ENCODE results near the gene KAZN.

Gene KAZN

DNA sequence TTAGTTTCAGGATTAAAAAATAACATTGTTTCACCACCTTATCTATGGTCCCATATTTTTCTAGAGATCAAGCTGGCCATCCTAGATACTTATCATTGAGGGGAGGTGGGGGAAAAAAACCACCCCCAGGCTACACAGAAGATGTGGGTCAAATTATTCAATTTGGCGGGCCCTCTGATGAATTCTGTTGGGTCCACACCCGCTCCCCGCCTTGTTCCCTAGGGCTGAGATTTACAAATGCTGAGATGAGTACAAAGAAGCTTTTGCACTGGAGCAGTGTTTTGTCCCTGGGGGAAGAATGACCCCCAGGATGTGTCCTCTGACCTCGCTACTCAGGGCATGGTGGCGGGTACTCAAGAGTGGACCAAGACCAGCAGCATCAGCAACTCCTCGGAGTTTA is 308.2 kb downstream of the KAZN start:
- no peak for TF ChIP-seq CTCF (IDR thresholded peaks at IDR 0.05; ENCODE audit: insufficient read depth, missing control alignments)

DNA sequence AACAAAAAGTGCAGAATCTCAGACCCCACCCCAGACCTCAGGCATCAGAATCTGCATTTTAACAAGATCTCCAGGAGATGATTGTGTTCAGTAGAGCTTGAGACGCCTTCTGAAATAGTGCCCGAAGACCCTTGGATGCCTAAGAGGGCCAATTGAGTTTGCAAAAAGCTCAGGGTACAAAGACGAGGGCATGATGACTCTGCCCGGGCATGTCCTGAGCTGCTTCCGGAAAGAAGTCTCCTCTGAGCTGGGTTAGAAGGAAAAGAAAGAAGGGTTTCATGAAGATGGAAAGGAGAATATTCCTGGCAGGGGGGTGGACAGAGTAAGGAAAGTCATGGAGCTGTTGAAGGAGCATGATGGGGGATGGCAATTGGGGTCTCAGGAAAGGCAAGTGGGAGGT is 308.9 kb downstream of the KAZN start:
- TF ChIP-seq CTCF (IDR thresholded peaks at IDR 0.05; ENCODE audit: insufficient read depth, missing control alignments), result no peak
- FAIRE-seq (no peak), DNase-seq (ENCODE audit: insufficient read length, low spot score) (no peak)

More for the DNA sequence above, 308.2 kb downstream of the KAZN start:
- DNase-seq (ENCODE audit: insufficient read length, low spot score), result no peak
- FAIRE-seq, result no peak

GRCh38 chr1:14909273-14909672 is 310.8 kb downstream of the KAZN start:
- DNase-seq (ENCODE audit: insufficient read length, low spot score), result no peak
- no peak for FAIRE-seq
- no peak for TF ChIP-seq CTCF (IDR thresholded peaks at IDR 0.05; ENCODE audit: insufficient read depth, missing control alignments)

GRCh38 chr1:14909920-14910460 is 311.5 kb downstream of the KAZN start:
- no peak for TF ChIP-seq CTCF (IDR thresholded peaks at IDR 0.05; ENCODE audit: insufficient read depth, missing control alignments)
- FAIRE-seq (no peak), DNase-seq (ENCODE audit: insufficient read length, low spot score) (no peak)

GRCh38 chr1:14910984-14911721 is 312.7 kb downstream of the KAZN start:
- TF ChIP-seq CTCF (IDR thresholded peaks at IDR 0.05; ENCODE audit: insufficient read depth, missing control alignments), result no peak
- FAIRE-seq (no peak), DNase-seq (ENCODE audit: insufficient read length, low spot score) (no peak)

GRCh38 chr1:14912839-14913481 is 314.5 kb downstream of the KAZN start:
- no peak for TF ChIP-seq CTCF (IDR thresholded peaks at IDR 0.05; ENCODE audit: insufficient read depth, missing control alignments)
- FAIRE-seq, result no peak
- DNase-seq (ENCODE audit: insufficient read length, low spot score), result no peak
